ENCODE results near the gene AMHR2.
"Not testable (repeated sequence)": the region's sequence is repeated elsewhere in the genome, so short reads cannot be mapped to it uniquely, and the experiment has no call there.

The AMHR2 gene

GRCh38 chr12:53423597-53423996, at the start of gene AMHR2:
AMHR2 (plus strand) TSS chr12:53423855; CDS start chr12:53423935, 80 bp downstream.
- DNase-seq, result no peak

- DNase-seq, result not testable (repeated sequence)
Measured at GRCh38 chr12:53374277-53374676, 49.4 kb upstream of the AMHR2 start.

DNA sequence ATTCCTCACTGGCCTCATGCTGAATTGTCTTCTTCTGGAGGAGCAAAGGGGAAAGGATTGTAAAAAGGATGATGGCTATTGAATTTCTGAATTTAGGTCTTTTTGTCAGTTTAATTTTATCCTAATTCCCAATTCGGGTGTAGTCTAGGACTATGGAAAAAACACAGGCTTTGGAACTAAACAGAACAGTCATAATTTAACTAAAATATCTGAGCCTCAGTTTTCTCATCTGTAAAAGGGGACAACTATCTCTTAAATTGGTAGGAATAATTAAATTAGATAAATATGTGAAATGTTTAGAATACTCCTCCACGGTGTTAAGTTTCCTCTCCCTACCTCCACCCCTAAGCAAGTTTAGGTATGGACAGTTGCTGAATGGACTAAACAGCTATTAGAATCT, 46.9 kb upstream of the AMHR2 start:
- DNase-seq, result no peak

GRCh38 chr12:53378222-53378621, 45.4 kb upstream of the AMHR2 start:
- DNase-seq, result no peak

GRCh38 chr12:53378724-53379388, 44.8 kb upstream of the AMHR2 start:
- no peak for DNase-seq

- DNase-seq, result peak; percentile 100
Measured at GRCh38 chr12:53379389-53380103, 44.1 kb upstream of the AMHR2 start.

DNA sequence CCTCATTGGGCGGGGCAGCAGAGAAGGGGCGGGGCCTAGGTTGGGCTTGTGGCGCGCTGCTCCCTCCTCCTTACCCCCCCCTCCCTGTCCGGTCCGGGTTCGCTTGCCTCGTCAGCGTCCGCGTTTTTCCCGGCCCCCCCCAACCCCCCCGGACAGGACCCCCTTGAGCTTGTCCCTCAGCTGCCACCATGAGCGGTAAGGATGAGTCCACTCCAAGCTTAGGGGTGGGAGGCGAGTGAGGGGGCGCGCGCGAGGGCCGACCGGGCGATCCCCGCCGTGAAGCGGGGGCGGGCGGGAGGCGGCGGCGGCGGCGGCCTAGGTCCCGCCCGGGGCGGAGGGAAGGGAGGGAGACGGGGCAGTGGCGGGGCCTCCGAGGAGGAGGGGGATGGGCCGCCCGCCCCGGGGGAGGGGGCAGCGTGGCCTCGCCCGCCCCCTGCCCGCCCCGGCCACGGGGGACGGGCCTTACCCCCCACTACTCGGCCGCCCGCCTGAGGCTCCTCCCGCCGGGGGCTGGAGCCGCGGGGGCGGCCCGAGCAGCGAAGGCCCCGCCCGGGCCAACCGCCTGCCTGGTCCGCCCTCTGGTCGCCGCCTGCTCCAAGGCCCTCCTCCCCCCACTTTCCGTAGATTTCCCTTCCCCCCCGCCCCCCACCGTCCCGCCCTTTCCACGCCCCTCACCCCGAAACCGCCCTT, 43.4 kb upstream of the AMHR2 start, which contains the start of gene SP1:
SP1 (plus strand) TSS at position 73 of the 690 bp plus-strand sequence; CDS start at position 189, 116 bp downstream.
- DNase-seq, result peak; percentile 80 to 90

- no peak for DNase-seq
Measured at GRCh38 chr12:53380794-53381730, 42.6 kb upstream of the AMHR2 start.

DNA sequence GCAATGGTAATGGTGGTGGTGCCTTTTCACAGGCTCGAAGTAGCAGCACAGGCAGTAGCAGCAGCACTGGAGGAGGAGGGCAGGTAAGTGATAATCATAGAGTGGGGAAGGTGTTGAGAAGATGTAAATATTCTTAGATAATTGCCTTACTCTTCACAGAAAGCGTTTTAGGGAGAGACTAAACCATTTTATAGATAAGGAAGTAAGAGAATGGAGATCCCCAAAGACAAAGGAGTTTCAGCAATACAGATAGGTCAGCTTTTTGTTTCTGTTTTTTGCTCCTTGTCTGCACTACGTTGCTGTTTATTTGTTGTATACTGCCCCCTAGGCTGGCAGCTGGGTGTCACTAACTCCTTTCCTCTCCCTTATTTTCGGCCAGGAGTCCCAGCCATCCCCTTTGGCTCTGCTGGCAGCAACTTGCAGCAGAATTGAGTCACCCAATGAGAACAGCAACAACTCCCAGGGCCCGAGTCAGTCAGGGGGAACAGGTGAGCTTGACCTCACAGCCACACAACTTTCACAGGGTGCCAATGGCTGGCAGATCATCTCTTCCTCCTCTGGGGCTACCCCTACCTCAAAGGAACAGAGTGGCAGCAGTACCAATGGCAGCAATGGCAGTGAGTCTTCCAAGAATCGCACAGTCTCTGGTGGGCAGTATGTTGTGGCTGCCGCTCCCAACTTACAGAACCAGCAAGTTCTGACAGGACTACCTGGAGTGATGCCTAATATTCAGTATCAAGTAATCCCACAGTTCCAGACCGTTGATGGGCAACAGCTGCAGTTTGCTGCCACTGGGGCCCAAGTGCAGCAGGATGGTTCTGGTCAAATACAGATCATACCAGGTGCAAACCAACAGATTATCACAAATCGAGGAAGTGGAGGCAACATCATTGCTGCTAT, 41.7 kb upstream of the AMHR2 start:
- DNase-seq, result peak in 1 of 2 experiments; percentile 66

- DNase-seq, result no peak
Measured at GRCh38 chr12:53383258-53383657, 40.4 kb upstream of the AMHR2 start.

GRCh38 chr12:53386381-53386780, 37.3 kb upstream of the AMHR2 start:
- DNase-seq, result not testable (repeated sequence)

DNA sequence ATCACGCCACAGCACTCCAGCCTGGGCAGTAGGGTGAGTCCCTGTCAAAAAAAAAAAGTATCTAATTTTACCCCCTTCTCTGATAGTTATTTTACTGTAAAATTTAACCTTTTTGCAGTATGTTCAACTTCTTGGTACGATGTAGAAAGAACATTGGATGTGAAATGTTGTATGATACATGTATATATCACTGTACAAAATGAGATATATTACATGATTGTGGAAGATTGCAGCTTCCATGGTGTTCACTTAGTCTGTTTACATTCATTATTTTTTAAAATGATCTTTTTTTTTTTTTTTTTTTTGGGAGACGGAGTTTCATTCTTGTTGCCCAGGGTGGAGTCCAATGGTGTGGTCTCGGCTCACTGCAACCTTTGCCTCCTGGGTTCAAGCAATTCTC, 34.7 kb upstream of the AMHR2 start:
- no peak for DNase-seq

DNA sequence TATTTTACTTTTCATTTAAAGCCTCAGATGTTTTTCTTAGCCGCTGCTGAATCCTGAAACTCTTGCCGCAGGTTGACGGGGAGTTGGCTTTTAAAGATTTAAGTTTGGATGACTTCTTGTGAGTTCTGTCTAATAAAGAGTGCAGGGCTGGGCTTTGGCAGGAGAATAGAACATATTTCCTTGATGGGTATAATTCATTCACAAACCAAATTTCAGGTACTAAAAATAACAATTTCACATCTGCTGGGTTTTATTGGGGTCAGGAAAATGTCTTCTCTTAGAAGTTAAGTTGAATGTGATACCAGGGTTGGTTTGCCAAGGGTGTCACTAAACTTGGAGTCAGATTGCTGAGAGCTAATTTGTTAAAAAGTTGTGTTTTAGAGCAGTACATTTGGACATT, 34.0 kb upstream of the AMHR2 start:
- DNase-seq, result no peak

DNA sequence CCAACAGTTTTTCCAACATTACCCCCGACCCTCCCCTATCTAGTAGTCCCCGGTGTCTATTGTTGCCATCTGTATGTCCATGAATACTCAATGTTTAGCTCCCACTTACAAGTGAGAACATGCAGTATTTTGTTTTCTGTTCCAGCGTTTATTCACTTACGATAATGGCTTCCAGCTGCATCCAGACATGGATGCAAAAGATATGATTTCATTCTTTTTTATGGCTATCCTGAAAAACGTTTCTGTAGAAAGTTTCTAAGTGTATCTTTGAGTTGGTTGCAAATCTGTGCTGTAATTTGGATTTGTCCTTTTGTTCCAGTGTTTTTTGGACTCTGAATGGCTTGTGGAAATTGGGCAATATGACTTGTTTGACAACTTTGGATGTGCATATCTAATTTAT, 31.9 kb upstream of the AMHR2 start:
- no peak for DNase-seq

GRCh38 chr12:53399896-53400295, 23.8 kb upstream of the AMHR2 start:
- DNase-seq, result no peak

- DNase-seq, result not testable (repeated sequence)
Measured at GRCh38 chr12:53402351-53402750, 21.3 kb upstream of the AMHR2 start.

- no peak for DNase-seq
Measured at GRCh38 chr12:53402871-53403270, 20.8 kb upstream of the AMHR2 start.

GRCh38 chr12:53410951-53411350, 12.7 kb upstream of the AMHR2 start:
- no peak for DNase-seq

GRCh38 chr12:53413485-53414204, 10.0 kb upstream of the AMHR2 start:
- DNase-seq, result no peak

DNA sequence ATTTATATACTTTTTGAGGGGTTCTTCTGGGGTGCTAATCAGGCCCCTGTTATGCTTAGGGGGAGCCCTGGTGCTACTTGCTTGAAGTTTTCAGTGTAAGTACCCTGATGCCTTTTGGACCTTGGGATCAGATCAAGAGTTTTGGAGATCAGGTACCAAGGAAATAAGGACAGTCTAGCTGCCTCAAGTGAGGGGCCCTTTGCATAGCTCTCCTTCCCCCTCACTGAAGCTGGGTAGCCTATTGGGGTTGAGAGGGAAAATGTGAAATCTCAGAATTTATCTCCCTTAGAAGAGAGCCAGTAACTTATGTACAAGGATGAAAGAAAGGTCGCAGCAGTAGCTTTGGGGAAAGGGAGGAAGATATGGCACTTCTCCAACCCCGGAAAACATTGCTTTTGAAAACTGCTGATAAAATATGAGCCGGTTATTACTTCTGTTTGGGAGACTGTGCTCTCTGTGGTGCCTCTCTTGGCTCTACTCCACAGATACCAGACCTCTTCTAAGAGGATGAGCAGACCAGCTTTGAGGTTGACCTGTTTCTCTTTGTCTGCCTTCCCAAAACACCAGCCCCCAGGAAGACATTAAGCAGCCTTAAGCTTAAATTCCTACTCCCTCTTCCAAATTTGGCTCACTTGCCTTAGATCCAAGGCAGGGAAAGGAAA, 8.8 kb upstream of the AMHR2 start:
- no peak for DNase-seq

Data from SW 1271 (cell line).